ENCODE data around the gene TMCO6.
"Not testable (repeated sequence)": the region's sequence is repeated elsewhere in the genome, so short reads cannot be mapped to it uniquely, and the experiment has no call there.

The TMCO6 gene

DNA sequence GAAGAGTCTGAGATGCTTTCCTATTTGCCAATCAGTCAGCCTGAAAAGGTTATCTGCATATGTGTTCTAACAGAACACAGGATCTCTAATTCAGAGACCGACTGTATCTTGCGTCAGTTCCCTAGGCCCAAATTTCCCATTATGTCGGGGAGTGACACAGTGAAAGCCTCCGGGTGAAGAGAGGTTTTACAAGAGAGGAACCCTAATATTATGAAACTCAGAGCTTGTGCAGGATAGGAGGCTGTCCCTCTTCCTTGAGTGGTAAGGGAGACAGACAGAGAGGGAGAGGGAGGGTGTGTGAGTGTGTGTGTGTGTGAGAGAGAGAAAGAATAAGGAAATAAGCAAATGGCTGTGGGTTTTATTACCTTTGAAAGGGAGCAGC is 8.2 kb upstream of the TMCO6 start:
- peak; percentile 17 for DNase-seq

DNA sequence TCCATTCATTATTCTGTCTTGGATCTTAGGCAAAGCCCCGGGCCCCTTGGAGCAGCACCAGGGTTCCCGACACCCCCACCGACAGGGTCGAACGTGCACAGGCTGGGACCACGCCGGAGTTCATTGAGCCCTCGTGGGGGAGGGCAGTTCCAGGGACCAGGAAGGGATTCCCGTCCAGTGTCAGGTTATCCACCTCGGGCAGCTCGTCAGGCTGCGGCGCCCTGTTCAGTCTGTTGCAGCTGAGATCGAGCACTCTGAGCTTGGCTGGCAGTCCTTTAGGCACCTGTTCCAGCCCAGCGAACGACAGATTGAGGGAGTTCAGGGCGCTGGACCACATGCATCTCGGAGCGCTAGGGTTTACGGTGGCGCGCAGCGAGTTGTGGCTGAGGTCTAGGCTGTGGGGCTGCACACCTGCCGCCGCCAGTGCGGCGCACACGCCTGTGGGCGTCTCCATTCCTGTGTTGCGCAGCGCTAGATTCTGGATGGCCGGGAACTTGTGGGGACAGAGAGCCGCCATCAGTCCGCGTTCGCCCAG is 7.4 kb upstream of the TMCO6 start:
- DNase-seq, result no peak

DNA sequence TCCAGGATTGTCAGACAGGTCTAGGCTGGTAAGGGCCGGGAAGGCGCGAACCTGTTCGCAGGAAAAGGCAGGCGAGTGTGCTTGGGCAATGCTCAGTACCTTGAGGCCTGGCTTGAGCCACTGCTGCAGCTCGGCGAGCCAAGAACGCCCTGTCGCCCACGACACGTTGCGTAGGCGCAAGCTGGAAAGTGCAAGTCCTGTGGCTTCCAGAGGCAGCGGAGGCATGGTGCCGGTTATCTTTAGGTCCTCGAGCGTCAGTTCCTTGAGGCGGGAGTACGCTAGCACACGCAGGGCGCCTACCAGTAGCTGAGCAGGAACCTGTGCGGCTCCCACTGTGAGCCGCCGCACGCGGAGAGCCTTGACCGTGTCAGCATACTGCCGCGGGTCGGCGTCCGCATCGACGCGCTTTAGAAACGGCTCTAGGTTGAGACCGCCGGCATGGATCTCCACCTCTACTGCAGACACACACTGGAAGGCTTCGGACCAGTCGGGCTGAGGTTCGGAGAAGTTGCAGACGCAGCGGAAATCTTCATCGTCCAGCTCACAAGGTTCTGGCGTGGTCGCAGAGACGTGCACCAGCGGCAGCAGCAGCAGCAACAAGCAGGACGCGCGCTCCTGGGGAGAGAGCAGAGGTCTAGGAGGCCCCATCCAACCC is 6.8 kb upstream of the TMCO6 start:
- DNase-seq, result no peak

DNA sequence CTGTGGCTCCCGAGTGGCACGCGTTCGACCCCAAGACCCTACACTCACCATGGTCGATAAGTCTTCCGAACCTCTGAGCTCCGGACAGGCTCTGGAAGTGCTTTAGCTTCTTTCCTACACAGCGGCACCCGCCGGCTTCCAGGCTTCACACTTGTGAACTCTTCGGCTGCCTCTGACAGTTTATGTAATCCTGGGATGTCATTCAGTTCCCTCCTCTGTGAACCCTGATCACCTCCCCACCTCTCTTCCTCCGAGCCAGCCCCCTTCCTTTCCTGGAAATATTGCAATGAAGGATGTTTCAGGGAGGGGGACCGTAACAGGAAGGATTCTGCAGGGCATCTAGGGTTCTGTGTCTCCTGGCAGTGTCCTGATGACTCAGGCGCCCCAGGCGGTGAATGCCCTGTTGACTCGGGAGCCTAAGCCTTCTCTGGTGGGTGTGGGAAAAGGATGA is 6.2 kb upstream of the TMCO6 start, which contains the start of gene CD14:
TSS of gene CD14 (minus strand) at position 155 of the 451 bp plus-strand sequence. CDS start at position 51, 104 bp downstream.
- DNase-seq, result no peak

DNA sequence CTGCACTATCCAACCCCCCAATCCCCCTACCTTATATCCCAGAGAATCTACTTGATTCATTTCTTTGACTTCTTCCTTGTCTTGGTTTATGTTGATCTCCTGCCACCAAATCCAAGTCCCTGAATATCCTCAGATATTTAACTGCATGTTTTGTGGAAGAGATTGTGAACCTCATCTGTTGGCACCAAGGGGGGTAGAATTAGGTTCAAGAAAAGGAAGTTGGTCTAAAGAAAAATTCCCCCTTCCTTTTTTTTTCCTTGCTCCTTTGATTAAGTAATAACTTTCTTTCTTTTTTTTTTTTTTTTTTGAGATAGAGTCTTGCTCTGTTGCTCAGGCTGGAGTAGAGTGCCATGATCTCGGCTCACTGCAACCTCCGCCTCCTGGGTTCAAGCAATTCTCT is 5.8 kb upstream of the TMCO6 start:
- DNase-seq, result no peak

- no peak for DNase-seq
Observed at GRCh38 chr5:140634103-140634502, 5.1 kb upstream of the TMCO6 start.

DNA sequence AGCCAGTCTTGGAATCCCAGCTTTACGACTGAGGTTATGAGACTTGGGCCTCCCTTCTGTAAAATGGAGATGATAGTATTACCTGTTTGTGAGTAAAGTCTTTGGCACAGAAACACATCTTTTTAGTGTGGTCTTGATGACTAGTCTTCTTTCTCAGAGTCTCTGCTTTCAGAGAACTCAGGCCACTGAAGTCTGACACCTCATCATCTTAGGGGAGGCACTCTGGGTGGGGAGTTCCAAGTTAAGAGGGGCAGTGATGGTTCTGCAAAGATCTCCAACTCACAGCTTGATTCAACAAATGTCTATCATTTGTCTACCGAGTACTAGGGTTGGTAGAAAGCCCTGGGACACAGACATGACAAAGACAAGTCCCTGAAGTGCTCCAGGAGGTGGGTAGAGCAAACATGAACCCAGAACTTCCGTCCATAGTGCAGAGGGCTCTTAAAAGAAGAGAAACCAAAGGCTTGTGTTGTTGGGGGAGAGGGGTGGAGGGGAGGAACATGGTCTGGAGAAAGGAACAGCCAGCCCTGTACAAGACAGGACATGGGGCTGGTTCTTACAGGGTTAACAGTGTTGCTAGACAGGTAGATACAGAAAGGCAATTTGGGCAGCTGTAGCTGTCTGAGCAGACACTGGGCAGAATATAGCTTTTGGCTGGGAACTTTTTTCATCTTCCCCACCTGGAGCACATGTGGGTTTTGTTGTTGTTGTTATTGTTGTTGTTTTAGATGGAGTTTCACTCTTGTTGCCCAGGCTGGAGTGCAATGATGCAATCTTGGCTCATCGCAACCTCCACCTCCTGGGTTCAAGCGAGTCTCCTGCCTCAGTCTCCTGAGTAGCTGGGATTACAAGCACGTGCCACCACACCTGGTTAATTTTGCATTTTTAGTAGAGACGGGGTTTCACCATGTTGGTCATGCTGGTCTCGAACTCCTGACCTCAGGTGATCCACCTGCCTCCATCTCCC is 3.7 kb upstream of the TMCO6 start:
- DNase-seq, result no peak

GRCh38 chr5:140637371-140638100 is 1.7 kb upstream of the TMCO6 start:
- no peak for DNase-seq

- not testable (repeated sequence) for DNase-seq
Observed at GRCh38 chr5:140638898-140639147, 428 bp upstream of the TMCO6 start.

DNA sequence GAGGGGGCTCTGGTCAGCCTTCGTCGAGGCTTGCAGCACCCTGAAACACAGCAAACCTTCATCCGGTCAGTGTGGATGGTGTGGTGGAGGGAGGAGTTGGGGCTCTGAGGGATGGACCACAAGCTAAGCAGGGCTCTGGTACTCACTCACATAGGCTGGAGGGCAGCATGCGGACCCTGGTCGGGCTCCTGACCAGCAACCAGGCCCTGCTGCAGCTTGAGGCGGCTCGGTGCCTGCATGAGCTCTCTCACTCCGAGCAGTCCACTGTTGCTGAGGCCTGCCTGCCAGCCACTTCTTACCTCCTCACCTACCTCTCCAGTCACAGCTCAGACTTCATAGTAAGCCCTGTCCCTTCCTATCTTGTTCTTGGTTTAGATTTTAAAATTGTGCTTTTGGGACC is 2.5 kb downstream of the TMCO6 start:
- no peak for DNase-seq

DNA sequence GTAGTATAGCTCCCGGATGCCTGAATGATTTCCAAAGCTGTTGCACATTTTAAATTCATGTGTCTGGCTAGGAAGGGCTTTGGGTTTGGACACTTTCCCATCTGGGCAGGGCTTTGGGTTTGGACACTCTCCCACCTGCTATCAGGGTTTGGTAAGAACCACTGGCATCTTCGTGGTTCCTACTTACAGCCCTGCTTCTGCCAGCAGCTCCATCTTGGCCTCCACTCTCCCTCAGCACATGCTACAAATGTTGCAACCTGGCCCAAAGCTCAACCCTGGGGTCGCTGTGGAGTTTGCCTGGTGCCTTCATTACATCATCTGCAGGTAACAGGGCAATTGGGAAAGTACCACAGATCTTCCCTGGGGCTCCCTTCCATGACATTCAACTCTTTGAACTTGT is 3.5 kb downstream of the TMCO6 start:
- no peak for DNase-seq

- no peak for DNase-seq
Observed at GRCh38 chr5:140647042-140647419, 7.8 kb downstream of the TMCO6 start.

- no peak for DNase-seq
Observed at GRCh38 chr5:140658870-140659269, 19.6 kb downstream of the TMCO6 start.

DNA sequence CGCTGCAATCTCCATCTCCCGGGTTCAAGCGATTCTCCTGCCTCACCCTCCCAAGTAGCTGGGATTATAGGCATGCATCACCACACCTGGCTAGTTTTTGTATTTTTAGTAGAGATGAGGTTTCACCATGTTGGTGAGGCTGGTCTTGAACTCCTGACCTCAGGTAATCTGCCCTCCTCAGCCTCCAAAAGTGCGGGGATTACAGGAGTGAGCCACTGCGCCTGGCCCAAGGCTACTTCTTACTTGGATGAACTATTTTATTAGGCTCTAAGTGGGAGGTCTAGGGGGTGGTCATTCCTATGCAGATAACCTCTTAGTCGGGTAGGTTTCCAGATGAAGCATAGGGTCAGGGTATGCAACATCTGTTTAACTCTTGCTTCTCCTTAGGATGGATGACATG is 21.1 kb downstream of the TMCO6 start:
- DNase-seq, result not testable (repeated sequence)

DNA sequence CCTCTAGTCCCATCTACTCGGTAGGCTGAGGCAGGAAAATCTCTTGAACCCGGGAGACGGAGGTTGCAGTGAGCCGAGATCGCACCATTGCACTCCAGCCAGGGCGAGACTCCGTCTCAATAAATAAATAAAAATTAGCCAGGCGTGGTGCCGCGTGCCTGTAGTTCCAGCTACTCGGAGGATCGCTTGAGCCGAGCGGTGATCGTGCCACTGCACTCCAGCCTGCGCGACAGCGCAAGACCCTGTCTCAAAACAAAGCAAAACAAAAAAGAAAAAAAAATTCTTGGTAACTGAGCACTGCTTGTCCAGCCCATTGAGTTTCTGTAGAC is 24.7 kb downstream of the TMCO6 start:
- no peak for DNase-seq

- peak; percentile 67 for DNase-seq
Observed at GRCh38 chr5:140664359-140665119, 25.3 kb downstream of the TMCO6 start, which contains the start of gene WDR55. Gene WDR55 (plus strand): TSS chr5:140664904. CDS start chr5:140664913, 9 bp downstream.

DNA sequence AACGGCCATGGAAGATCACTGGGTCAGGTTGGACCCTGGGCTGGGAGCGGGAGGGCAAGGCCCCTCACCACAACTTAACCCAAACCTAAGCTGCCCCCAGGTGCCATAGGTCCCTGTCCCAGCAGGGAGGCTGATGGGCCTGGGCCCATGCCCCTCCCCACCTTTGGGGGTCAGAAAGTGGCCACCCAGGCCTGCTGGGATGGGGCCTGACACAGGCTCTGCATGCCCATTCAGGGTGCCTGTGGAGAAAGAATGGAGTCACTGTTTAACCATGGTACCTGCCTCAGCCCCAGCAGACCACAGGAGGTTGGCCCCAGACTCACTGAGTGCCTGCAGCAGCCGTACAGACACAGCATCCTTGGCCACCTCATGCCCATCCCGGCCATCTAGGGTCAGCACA is 31.8 kb downstream of the TMCO6 start:
- not testable (repeated sequence) for DNase-seq

DNA sequence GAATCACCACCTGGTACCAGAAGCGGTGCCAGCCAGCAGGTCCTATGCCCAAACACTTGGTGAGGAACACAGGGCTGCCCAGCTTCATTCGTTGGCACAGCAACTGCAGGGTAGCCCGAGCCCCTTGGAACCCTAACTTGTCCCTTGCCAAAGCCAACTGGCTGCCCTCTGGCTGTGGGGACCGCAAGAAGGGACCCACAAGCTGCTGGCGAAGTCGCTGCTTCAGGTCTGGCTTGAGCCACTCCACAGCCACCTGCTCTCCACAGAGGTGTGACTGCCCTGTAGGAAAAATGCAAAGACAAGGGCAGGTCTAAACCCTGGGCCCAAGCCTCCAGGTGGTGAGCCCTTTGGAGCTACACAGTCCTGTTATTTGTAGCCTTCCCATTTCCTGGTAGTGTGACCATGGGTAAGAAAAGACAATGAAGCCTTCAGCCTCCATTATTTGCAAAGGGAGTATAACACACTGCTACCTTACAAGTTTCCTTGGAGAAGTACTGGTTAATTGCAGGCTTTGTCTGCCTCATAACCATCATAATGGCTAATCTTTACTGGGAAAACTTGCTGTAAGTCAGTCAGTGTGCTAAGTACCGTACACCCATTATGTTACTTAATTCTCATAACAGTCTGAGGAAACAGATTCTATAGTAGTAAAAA is 32.3 kb downstream of the TMCO6 start:
- DNase-seq, result no peak

DNA sequence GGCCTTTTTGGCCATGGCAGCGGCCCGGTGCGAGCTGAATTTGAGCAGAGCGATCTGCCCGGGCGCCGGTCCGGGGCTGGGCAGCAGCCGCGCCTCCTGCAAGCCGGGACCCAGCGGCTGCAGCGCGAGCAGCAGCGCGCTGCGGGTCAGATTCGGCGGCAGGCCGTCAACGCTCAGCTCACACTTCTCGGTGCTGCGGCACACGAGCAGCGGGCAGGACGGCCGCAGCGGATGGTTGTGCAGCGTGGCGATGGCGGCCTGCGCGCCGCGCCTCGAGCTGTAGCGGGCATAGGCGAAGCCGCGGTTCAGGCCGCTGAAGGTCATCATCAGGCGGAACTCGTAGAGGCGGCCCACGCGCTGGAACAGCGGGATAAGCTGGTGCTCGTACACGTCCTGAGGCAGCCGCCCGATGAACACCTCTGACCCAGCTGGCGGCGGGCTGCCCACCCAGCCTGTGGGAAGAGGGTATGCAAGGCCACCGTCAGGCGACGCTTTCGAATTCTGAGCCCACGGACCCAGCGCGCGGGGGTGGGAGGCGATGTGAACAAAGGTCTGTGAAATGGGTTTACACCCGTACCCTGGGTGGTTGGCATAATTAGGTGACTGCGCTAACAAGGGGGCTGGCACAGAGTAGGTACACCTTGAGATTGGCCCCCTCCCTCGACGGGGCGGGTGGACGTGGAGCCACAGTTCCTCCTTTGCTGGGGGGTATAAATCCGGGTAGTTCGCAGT is 33.4 kb downstream of the TMCO6 start:
- no peak for DNase-seq

GRCh38 chr5:140673187-140673976 is 34.1 kb downstream of the TMCO6 start, which contains the start of gene DND1:
Gene DND1 (minus strand): TSS chr5:140673576. CDS start chr5:140673542, 34 bp downstream.
- no peak for DNase-seq

All from GF-D8 (cell line).